Parathyroid adenoma (tissue), 2 donors: Measurements from ENCODE around the gene FRAS1.
"Not testable (repeated sequence)": the region's sequence is repeated elsewhere in the genome, so short reads cannot be mapped to it uniquely, and the experiment has no call there.

Experiments
- H2AFZ ChIP-seq: fragments of 300-600 bp; sonication (generic); one replicate; pipeline ENCODE4 v1.7.0; 2017; ENCODE audit warnings: antibody characterized with exemption, mild to moderate bottlenecking
- H3K27ac ChIP-seq: fragments of 300-600 bp; sonication (generic); one replicate; pipeline ENCODE4 v1.7.0; 2017
- H3K27me3 ChIP-seq: fragments of 300-600 bp; sonication (generic); one replicate; pipeline ENCODE4 v1.7.0; 2017; ENCODE audit warnings: low read length; ENCODE audit not compliant: control insufficient read depth, insufficient read depth
- H3K36me3 ChIP-seq: fragments of 300-600 bp; sonication (generic); one replicate; pipeline ENCODE4 v1.7.0; 2017; ENCODE audit warnings: low read length; ENCODE audit not compliant: control insufficient read depth, insufficient read depth
- H3K4me1 ChIP-seq: fragments of 300-600 bp; sonication (generic); one replicate; pipeline ENCODE4 v1.7.0; 2017; ENCODE audit warnings: control low read depth
- H3K4me2 ChIP-seq: fragments of 300-600 bp; sonication (generic); one replicate; pipeline ENCODE4 v1.7.0; 2017; ENCODE audit warnings: low read length
- H3K4me3 ChIP-seq: fragments of 300-600 bp; sonication (generic); one replicate; pipeline ENCODE4 v1.7.0; 2017; ENCODE audit warnings: low read depth, low read length
- H3K79me2 ChIP-seq: fragments of 300-600 bp; sonication (generic); one replicate; pipeline ENCODE4 v1.7.0; 2017; ENCODE audit warnings: control low read depth
- H3K9ac ChIP-seq: fragments of 300-600 bp; sonication (generic); one replicate; pipeline ENCODE4 v1.7.0; 2017; ENCODE audit warnings: mild to moderate bottlenecking
- H3K9me3 ChIP-seq: fragments of 300-600 bp; sonication (generic); one replicate; pipeline ENCODE4 v1.7.0; 2017; ENCODE audit warnings: low read length; ENCODE audit not compliant: control insufficient read depth
- CTCF ChIP-seq: fragments of 300-600 bp; sonication (generic); IDR thresholded peaks from one replicate; pipeline ENCODE4 v1.7.0; 2017; ENCODE audit warnings: antibody characterized with exemption, mild to moderate bottlenecking
- donor health status: primary hyperparathyroidism.

The FRAS1 gene

GRCh38 chr4:78267790-78268189 is 210.7 kb downstream of the FRAS1 start:
- Histone ChIP-seq H3K4me1 (no peaks in the 10 kb centered on the region), H3K36me3 (no peaks in the 10 kb centered on the region), H2AFZ (no peak overlapping the region), H3K9ac (no peak overlapping the region), H3K27ac (no peak overlapping the region), H3K9me3 (no peaks in the 10 kb centered on the region), H3K4me3 (no peak overlapping the region), H3K4me2 (no peak overlapping the region), H3K27me3 (no peaks in the 10 kb centered on the region), H3K79me2 (no peaks in the 10 kb centered on the region)
- TF ChIP-seq CTCF: no peak

- no peaks in the 10 kb centered on the region for H3K9me3 ChIP-seq
- no peak overlapping the region for H3K9ac ChIP-seq
- H2AFZ ChIP-seq: no peak overlapping the region
- H3K4me2 ChIP-seq: no peak overlapping the region
- H3K27me3 ChIP-seq: no peaks in the 10 kb centered on the region
- H3K4me3 ChIP-seq: no peak overlapping the region
- TF ChIP-seq CTCF: no peak
- no peaks in the 10 kb centered on the region for H3K79me2 ChIP-seq
- no peaks in the 10 kb centered on the region for H3K4me1 ChIP-seq
- H3K27ac ChIP-seq: no peak overlapping the region
- no peaks in the 10 kb centered on the region for H3K36me3 ChIP-seq
Observed at GRCh38 chr4:78268597-78268996, 211.5 kb downstream of the FRAS1 start.

GRCh38 chr4:78275450-78275849 is 218.3 kb downstream of the FRAS1 start:
- not testable (repeated sequence) for H3K27ac ChIP-seq, H3K4me3 ChIP-seq, H3K9ac ChIP-seq, H3K27me3 ChIP-seq, H3K9me3 ChIP-seq, H2AFZ ChIP-seq, H3K79me2 ChIP-seq, H3K4me2 ChIP-seq, H3K36me3 ChIP-seq, H3K4me1 ChIP-seq

- H3K4me1 ChIP-seq: no peaks in the 10 kb centered on the region
- no peak overlapping the region for H3K4me2 ChIP-seq
- H3K9ac ChIP-seq: no peak overlapping the region
Observed at GRCh38 chr4:78286281-78286680, 229.2 kb downstream of the FRAS1 start.

GRCh38 chr4:78288327-78288726 is 231.2 kb downstream of the FRAS1 start:
- Histone ChIP-seq H3K9ac (no peak overlapping the region), H3K27ac (no peak overlapping the region), H3K4me3 (no peak overlapping the region), H3K36me3 (no peaks in the 10 kb centered on the region), H3K9me3 (no peaks in the 10 kb centered on the region), H3K27me3 (no peaks in the 10 kb centered on the region), H3K4me1 (no peaks in the 10 kb centered on the region), H3K4me2 (no peak overlapping the region), H3K79me2 (no peaks in the 10 kb centered on the region), H2AFZ (no peak overlapping the region)
- no peak for TF ChIP-seq CTCF

More at GRCh38 chr4:78286281-78286680, 229.2 kb downstream of the FRAS1 start:
- H2AFZ ChIP-seq: no peak overlapping the region
- H3K27ac ChIP-seq: no peak overlapping the region
- H3K79me2 ChIP-seq: no peaks in the 10 kb centered on the region
- H3K9me3 ChIP-seq: no peaks in the 10 kb centered on the region
- TF ChIP-seq CTCF: no peak
- no peaks in the 10 kb centered on the region for H3K27me3 ChIP-seq
- no peak overlapping the region for H3K4me3 ChIP-seq
- H3K36me3 ChIP-seq: no peaks in the 10 kb centered on the region
